ENCODE data around the gene PODXL. TPM values are rescaled to one million over a fixed set of nuclear protein-coding genes. Genes with fewer than 3 reads are reported as not detected.

PODXL gene
- total RNA-seq, 1 donor from 2014 or later: 37.7 TPM

GRCh38 chr7:131525820-131526219, 30.6 kb downstream of the PODXL start:
- DNase-seq (ENCODE audit: low spot score): no peak
- no peaks in the 10 kb centered on the region for H3K27me3 Mint-ChIP-seq (ENCODE audit: insufficient read depth, low read depth)
- TF ChIP-seq EZH2 (IDR thresholded peaks at IDR 0.05): no peak
- TF ChIP-seq EZH2phosphoT487 (IDR thresholded peaks at IDR 0.05): no peak
- no peak for TF ChIP-seq CTCF (IDR thresholded peaks at IDR 0.05)
- H3K4me3 ChIP-seq: no peak overlapping the region
- no peak overlapping the region for H3K4me2 ChIP-seq
- H3K4me1 Mint-ChIP-seq: peaks cover 17% of the 10 kb centered on the region
- no peak overlapping the region for H2AFZ ChIP-seq (replicated peaks)
- no peaks in the 10 kb centered on the region for H3K9me3 Mint-ChIP-seq
- H3K27me3 ChIP-seq: no peaks in the 10 kb centered on the region
- H3K4me3 Mint-ChIP-seq: no peak overlapping the region
- H3K9me3 ChIP-seq (ENCODE audit: low read depth): no peaks in the 10 kb centered on the region
- H3K27ac Mint-ChIP-seq: no peak overlapping the region
- no peak overlapping the region for H3K9ac ChIP-seq
- H3K36me3 ChIP-seq: no peaks in the 10 kb centered on the region
- no peaks in the 10 kb centered on the region for H4K20me1 ChIP-seq (ENCODE audit: low read depth)
- H3K4me1 ChIP-seq: peaks cover 17% of the 10 kb centered on the region
- peaks cover 4% of the 10 kb centered on the region for H3K36me3 Mint-ChIP-seq
- H3F3A ChIP-seq (ENCODE audit: low read depth): peaks cover 25% of the 10 kb centered on the region
- H3K79me2 ChIP-seq (ENCODE audit: low read depth): peaks cover 98% of the 10 kb centered on the region
- H3K27ac ChIP-seq: no peak overlapping the region

GRCh38 chr7:131524703-131525102, 31.7 kb downstream of the PODXL start:
- Histone ChIP-seq H4K20me1 (ENCODE audit: low read depth) (no peaks in the 10 kb centered on the region), H3K4me1 (peaks cover 25% of the 10 kb centered on the region), H3K27ac (no peak overlapping the region), H2AFZ (replicated peaks) (no peak overlapping the region), H3K27me3 (no peaks in the 10 kb centered on the region), H3K36me3 (no peaks in the 10 kb centered on the region), H3F3A (ENCODE audit: low read depth) (peaks cover 29% of the 10 kb centered on the region), H3K9ac (no peak overlapping the region), H3K9me3 (ENCODE audit: low read depth) (no peaks in the 10 kb centered on the region), H3K4me3 (no peak overlapping the region), H3K79me2 (ENCODE audit: low read depth) (peaks cover 99% of the 10 kb centered on the region), H3K4me2 (no peak overlapping the region)
- H3K4me3 Mint-ChIP-seq: no peak overlapping the region
- no peaks in the 10 kb centered on the region for H3K27me3 Mint-ChIP-seq (ENCODE audit: insufficient read depth, low read depth)
- no peak for DNase-seq (ENCODE audit: low spot score)
- H3K4me1 Mint-ChIP-seq: peaks cover 17% of the 10 kb centered on the region
- no peaks in the 10 kb centered on the region for H3K9me3 Mint-ChIP-seq
- H3K27ac Mint-ChIP-seq: no peak overlapping the region
- no peak for TF ChIP-seq EZH2phosphoT487 (IDR thresholded peaks at IDR 0.05)
- TF ChIP-seq CTCF (IDR thresholded peaks at IDR 0.05): no peak
- no peak for TF ChIP-seq EZH2 (IDR thresholded peaks at IDR 0.05)
- H3K36me3 Mint-ChIP-seq: peaks cover 4% of the 10 kb centered on the region

GRCh38 chr7:131524115-131524514, 32.3 kb downstream of the PODXL start:
- H3K4me3 Mint-ChIP-seq: no peak overlapping the region
- Histone ChIP-seq H3K36me3 (no peaks in the 10 kb centered on the region), H3K9ac (no peak overlapping the region), H3K79me2 (ENCODE audit: low read depth) (peaks cover 99% of the 10 kb centered on the region), H3K4me1 (peaks cover 31% of the 10 kb centered on the region), H4K20me1 (ENCODE audit: low read depth) (no peaks in the 10 kb centered on the region), H3F3A (ENCODE audit: low read depth) (peaks cover 35% of the 10 kb centered on the region), H2AFZ (replicated peaks) (no peak overlapping the region), H3K4me2 (no peak overlapping the region), H3K4me3 (no peak overlapping the region), H3K27ac (no peak overlapping the region), H3K27me3 (no peaks in the 10 kb centered on the region), H3K9me3 (ENCODE audit: low read depth) (no peaks in the 10 kb centered on the region)
- H3K9me3 Mint-ChIP-seq: no peaks in the 10 kb centered on the region
- H3K4me1 Mint-ChIP-seq: peaks cover 15% of the 10 kb centered on the region
- DNase-seq (ENCODE audit: low spot score): no peak
- no peaks in the 10 kb centered on the region for H3K27me3 Mint-ChIP-seq (ENCODE audit: insufficient read depth, low read depth)
- TF ChIP-seq EZH2phosphoT487 (IDR thresholded peaks at IDR 0.05) (no peak), CTCF (IDR thresholded peaks at IDR 0.05) (no peak), EZH2 (IDR thresholded peaks at IDR 0.05) (no peak)
- peaks cover 4% of the 10 kb centered on the region for H3K36me3 Mint-ChIP-seq
- H3K27ac Mint-ChIP-seq: no peak overlapping the region

All from neural progenitor cell (in vitro differentiated cells).